ENCODE data around the gene ITFG1.
"Not testable (repeated sequence)": the region's sequence is repeated elsewhere in the genome, so short reads cannot be mapped to it uniquely, and the experiment has no call there.

The ITFG1 gene

DNA sequence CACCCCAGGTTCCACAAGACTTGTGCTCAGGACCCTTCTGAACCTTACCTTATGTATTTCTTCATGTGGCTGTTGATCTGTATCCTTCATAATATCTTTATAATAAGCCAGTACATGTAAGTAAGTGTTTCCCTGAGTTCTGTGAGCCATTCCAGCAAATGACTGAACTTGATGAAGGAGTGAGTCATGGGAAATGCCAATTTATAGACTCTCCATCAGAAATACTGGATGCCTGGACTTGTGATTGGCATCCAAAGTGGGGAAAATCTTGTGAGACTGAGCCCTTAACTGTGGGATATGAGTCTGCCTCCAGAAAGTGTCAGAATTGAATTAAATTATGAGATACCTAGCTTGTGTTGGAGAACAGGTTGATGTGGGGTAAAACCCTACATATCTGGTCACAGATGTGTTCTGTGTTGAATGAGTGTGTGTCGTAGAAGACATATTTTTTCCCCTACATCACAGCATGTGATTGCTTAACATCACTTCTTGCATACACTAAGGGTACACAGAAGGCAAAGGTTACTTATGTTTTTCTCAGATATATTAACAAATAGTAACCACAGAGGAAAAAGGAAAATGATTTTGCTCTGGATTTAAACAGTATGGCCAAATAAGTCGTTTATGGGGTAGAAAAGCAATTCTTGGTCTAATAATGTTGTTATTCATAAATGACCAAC lies 247.0 kb downstream of the ITFG1 start:
- Histone ChIP-seq H3K9me3 (replicated peaks; ENCODE audit: low read length) (no peaks in the 10 kb centered on the region), H3K9ac (ENCODE audit: low read depth, low read length) (no peak overlapping the region), H3K4me3 (ENCODE audit: low read length) (no peak overlapping the region), H3K36me3 (ENCODE audit: insufficient read depth, low read length) (peaks cover 9% of the 10 kb centered on the region), H3K4me2 (ENCODE audit: low read length) (no peak overlapping the region), H3K4me1 (ENCODE audit: control insufficient read depth, insufficient read depth, low read length) (no peaks in the 10 kb centered on the region), H3K27me3 (ENCODE audit: control insufficient read depth, insufficient read depth, low read length) (no peaks in the 10 kb centered on the region)

DNA sequence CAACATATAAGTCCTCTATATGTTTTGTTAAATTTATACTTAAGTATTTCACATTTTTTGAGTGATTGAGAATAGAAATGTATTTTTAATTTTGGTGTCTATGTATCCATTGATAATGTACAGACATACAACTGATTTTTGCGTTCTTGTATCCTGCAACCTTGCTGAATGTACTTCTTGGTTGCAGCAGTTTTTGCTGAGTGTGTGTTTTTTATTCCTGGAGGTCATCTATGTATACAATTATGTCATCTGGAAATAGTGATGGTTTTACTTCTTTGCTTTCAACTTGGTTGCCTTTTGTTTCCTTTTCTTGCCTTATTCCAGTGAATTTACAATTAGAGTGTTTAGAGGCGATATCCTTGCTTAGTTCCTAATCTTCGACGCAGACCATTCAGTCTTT lies 249.6 kb downstream of the ITFG1 start:
- no peaks in the 10 kb centered on the region for H3K9me3 ChIP-seq (replicated peaks; ENCODE audit: low read length)
- H3K4me2 ChIP-seq (ENCODE audit: low read length): no peak overlapping the region
- no peak overlapping the region for H3K4me3 ChIP-seq (ENCODE audit: low read length)
- no peaks in the 10 kb centered on the region for H3K27me3 ChIP-seq (ENCODE audit: control insufficient read depth, insufficient read depth, low read length)
- no peak overlapping the region for H3K9ac ChIP-seq (ENCODE audit: low read depth, low read length)
- no peaks in the 10 kb centered on the region for H3K4me1 ChIP-seq (ENCODE audit: control insufficient read depth, insufficient read depth, low read length)
- H3K36me3 ChIP-seq (ENCODE audit: insufficient read depth, low read length): peaks cover 3% of the 10 kb centered on the region

DNA sequence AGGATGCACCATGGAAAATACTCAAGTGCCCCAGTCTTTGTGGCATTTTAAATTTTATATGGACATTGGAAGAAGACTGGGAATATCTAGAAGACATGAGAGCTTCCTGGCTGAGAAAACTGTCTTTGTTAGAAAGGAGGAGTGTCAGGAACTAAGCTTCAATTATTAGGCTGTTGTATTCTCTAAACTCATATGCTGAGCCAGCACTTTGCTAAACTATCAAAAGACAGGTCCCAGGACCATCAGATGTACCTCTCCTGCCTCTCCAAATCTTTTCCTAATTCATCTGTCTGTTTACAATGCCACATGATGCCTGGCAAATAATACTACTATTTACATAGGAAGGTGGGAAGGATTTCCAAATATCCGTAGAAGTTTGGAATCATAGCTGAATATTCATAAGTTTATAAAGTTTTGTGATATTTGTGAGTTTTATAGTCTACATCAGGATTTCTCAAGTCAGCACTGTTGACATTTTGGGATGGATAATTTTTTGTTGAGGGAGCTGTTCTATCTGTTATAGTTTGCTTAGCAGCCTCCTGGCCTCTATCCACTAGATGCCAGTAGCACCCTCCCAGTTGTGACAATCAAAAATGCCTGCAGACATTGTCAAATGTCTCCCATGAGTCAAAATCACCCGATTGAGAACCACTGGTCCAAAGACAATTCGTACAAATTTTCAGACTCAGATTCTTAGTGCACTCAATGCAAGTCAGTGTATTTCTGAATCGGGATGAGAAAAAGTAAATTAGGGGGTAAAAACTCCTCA lies 255.9 kb downstream of the ITFG1 start:
- Histone ChIP-seq H3K4me1 (ENCODE audit: control insufficient read depth, insufficient read depth, low read length) (no peaks in the 10 kb centered on the region), H3K36me3 (ENCODE audit: insufficient read depth, low read length) (no peaks in the 10 kb centered on the region), H3K4me2 (ENCODE audit: low read length) (no peak overlapping the region), H3K27me3 (ENCODE audit: control insufficient read depth, insufficient read depth, low read length) (no peaks in the 10 kb centered on the region), H3K9ac (ENCODE audit: low read depth, low read length) (no peak overlapping the region), H3K4me3 (ENCODE audit: low read length) (no peak overlapping the region), H3K9me3 (replicated peaks; ENCODE audit: low read length) (no peaks in the 10 kb centered on the region)

DNA sequence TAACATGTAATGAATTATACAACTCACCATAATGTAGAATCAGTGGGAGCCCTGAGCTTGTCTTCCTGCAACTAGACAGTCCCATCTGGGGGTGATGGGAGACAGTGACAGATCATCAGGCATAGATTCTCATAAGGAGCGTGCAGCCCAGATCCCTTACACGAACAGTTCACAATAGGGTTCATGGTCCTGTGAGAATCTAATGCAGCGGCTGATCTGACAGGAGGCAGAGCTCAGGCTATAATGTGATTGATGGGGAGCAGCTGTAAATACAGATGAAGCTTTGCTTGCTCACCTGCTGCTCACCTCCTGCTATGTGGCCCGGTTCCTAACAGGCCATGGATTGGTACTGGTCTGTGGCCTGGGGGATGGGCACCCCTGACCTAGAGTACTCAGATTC lies 257.4 kb downstream of the ITFG1 start:
- H3K27me3 ChIP-seq (ENCODE audit: control insufficient read depth, insufficient read depth, low read length); H3K4me2 ChIP-seq (ENCODE audit: low read length); H3K4me1 ChIP-seq (ENCODE audit: control insufficient read depth, insufficient read depth, low read length); H3K4me3 ChIP-seq (ENCODE audit: low read length); H3K9ac ChIP-seq (ENCODE audit: low read depth, low read length); H3K9me3 ChIP-seq (replicated peaks; ENCODE audit: low read length); H3K36me3 ChIP-seq (ENCODE audit: insufficient read depth, low read length): not testable (repeated sequence)

DNA sequence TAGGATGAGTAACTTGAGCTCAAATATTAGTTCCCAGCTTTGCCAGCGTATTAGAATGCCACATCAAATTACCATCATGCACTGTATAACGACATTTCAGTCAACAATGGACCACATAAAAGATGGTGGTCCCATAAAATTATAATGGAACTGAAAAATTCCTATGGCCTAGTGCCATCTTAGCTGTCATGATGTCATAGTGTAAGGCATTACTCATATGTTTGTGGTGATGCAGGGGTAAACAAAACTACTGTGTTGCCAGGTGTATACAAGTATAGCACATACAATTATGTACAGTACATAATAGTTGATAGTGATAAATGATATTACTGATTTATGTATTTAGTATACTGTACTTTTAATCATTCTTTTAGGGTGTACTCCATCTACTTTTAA lies 262.7 kb downstream of the ITFG1 start:
- Histone ChIP-seq H3K36me3 (ENCODE audit: insufficient read depth, low read length) (no peaks in the 10 kb centered on the region), H3K4me2 (ENCODE audit: low read length) (no peak overlapping the region), H3K27me3 (ENCODE audit: control insufficient read depth, insufficient read depth, low read length) (no peaks in the 10 kb centered on the region), H3K4me1 (ENCODE audit: control insufficient read depth, insufficient read depth, low read length) (peaks cover 4% of the 10 kb centered on the region), H3K9me3 (replicated peaks; ENCODE audit: low read length) (no peaks in the 10 kb centered on the region), H3K9ac (ENCODE audit: low read depth, low read length) (no peak overlapping the region), H3K4me3 (ENCODE audit: low read length) (no peak overlapping the region)

DNA sequence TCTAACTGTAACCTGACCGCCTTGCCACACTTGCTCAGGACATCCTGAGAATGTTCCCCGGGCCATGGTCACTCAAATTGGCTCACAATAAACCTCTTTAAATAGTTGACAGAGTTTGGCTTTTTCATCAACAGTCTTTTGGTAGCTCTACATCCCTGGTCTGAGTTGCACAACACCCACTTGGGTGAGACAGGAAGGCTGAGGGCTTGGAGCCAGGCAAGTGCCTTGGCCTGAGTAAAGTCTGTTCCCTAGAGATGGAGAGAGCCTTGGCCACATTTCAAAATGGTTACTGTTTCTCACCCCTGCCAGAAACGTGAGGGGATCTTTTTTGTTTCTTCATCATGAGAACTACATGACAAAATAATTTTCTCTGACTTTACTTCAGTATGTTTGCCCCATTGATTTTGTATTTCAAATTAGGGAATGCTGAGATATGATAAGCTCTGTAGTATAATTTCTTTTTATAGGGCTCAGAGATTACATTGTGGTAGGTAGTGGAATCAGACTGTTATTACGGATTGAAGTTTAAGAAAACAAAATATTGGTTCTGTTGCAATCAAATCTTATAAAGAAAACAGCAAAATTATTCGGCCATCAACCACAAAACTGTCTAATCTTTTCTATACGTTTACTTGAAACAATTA lies 263.2 kb downstream of the ITFG1 start:
- no peaks in the 10 kb centered on the region for H3K27me3 ChIP-seq (ENCODE audit: control insufficient read depth, insufficient read depth, low read length)
- no peak overlapping the region for H3K4me3 ChIP-seq (ENCODE audit: low read length)
- H3K4me2 ChIP-seq (ENCODE audit: low read length): no peak overlapping the region
- H3K9me3 ChIP-seq (replicated peaks; ENCODE audit: low read length): no peaks in the 10 kb centered on the region
- no peaks in the 10 kb centered on the region for H3K36me3 ChIP-seq (ENCODE audit: insufficient read depth, low read length)
- no peak overlapping the region for H3K9ac ChIP-seq (ENCODE audit: low read depth, low read length)
- peaks cover 4% of the 10 kb centered on the region for H3K4me1 ChIP-seq (ENCODE audit: control insufficient read depth, insufficient read depth, low read length)

DNA sequence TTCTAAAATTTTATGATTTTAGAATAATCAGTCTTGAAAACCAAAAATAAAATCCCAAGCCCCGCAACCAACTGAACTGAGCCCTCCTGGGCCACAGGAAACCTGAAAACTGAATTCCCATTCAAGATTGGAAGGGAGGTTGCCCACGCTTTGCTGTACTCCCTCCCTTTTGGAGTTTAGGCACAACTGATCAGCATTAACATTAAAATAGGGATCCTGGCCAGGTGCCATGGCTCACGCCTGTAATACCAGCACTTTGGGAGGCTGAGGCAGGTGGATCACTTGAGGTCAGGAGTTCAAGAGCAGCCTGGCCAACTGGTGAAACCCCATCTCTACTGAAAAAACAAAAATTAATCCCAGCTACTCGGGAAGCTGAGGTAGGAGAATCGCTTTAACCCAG lies 264.4 kb downstream of the ITFG1 start:
- H3K4me1 ChIP-seq (ENCODE audit: control insufficient read depth, insufficient read depth, low read length): peaks cover 4% of the 10 kb centered on the region
- no peak overlapping the region for H3K4me3 ChIP-seq (ENCODE audit: low read length)
- H3K27me3 ChIP-seq (ENCODE audit: control insufficient read depth, insufficient read depth, low read length): no peaks in the 10 kb centered on the region
- no peaks in the 10 kb centered on the region for H3K36me3 ChIP-seq (ENCODE audit: insufficient read depth, low read length)
- H3K9ac ChIP-seq (ENCODE audit: low read depth, low read length): no peak overlapping the region
- H3K9me3 ChIP-seq (replicated peaks; ENCODE audit: low read length): no peaks in the 10 kb centered on the region
- no peak overlapping the region for H3K4me2 ChIP-seq (ENCODE audit: low read length)

DNA sequence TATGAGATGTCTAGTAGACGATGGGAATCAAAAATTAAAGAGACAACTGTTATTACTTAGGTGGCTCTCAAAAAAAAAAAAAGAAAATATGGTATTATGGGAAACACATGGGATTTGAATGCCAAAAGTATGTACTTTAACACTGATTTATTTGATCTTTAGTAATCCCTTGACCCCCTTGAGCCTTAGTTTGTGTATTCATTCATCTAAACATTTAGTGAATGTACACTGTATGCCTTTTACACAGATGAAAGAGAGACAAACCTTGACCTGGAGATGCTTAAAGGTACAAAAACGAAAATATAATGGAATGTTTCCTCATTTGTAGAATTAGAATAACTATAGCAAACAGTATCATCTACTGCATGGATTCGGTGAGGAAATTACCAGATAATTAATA lies 278.5 kb downstream of the ITFG1 start:
- Histone ChIP-seq H3K9ac (ENCODE audit: low read depth, low read length) (no peak overlapping the region), H3K4me3 (ENCODE audit: low read length) (no peak overlapping the region), H3K36me3 (ENCODE audit: insufficient read depth, low read length) (no peaks in the 10 kb centered on the region), H3K9me3 (replicated peaks; ENCODE audit: low read length) (no peaks in the 10 kb centered on the region), H3K4me2 (ENCODE audit: low read length) (no peak overlapping the region), H3K27me3 (ENCODE audit: control insufficient read depth, insufficient read depth, low read length) (no peaks in the 10 kb centered on the region), H3K4me1 (ENCODE audit: control insufficient read depth, insufficient read depth, low read length) (no peaks in the 10 kb centered on the region)

DNA sequence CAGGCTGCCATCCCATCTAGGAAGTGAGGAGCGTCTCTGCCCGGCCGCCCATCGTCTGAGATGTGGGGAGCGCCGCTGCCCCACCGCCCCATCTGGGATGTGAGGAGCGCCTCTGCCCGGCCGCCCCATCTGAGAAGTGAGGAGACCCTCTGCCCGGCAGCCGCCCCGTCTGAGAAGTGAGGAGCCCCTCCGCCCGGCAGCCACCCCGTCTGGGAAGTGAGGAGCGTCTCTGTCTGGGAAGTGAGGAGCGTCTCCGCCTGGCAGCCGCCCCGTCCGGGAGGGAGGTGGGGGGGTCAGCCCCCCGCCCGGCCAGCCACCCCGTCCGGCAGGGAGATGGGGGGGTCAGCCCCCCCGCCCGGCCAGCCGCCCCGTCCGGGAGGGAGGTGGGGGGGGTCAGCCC lies 279.8 kb downstream of the ITFG1 start:
- not testable (repeated sequence) for H3K36me3 ChIP-seq (ENCODE audit: insufficient read depth, low read length); H3K9ac ChIP-seq (ENCODE audit: low read depth, low read length); H3K27me3 ChIP-seq (ENCODE audit: control insufficient read depth, insufficient read depth, low read length); H3K4me1 ChIP-seq (ENCODE audit: control insufficient read depth, insufficient read depth, low read length); H3K4me3 ChIP-seq (ENCODE audit: low read length); H3K4me2 ChIP-seq (ENCODE audit: low read length); H3K9me3 ChIP-seq (replicated peaks; ENCODE audit: low read length)

DNA sequence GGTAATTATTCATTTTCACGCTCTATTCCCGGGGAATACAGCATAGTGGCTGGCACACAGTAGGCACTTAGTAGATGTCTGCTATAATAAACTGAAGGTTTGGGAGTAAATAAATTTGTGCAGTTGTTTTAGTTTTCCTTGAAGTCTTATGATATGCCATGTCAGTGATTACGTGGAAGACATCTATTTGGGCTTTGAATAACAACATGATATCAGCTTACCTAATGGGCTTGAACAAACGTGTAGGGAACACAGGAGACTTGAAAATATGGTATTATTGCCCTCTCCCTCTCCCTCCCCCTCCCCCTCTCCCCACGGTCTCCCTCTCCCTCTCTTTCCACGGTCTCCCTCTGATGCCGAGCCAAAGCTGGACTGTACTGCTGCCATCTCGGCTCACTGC lies 280.8 kb downstream of the ITFG1 start:
- no peak overlapping the region for H3K4me3 ChIP-seq (ENCODE audit: low read length)
- H3K36me3 ChIP-seq (ENCODE audit: insufficient read depth, low read length): no peaks in the 10 kb centered on the region
- no peak overlapping the region for H3K9ac ChIP-seq (ENCODE audit: low read depth, low read length)
- H3K9me3 ChIP-seq (replicated peaks; ENCODE audit: low read length): no peaks in the 10 kb centered on the region
- no peak overlapping the region for H3K4me2 ChIP-seq (ENCODE audit: low read length)
- no peaks in the 10 kb centered on the region for H3K4me1 ChIP-seq (ENCODE audit: control insufficient read depth, insufficient read depth, low read length)
- no peaks in the 10 kb centered on the region for H3K27me3 ChIP-seq (ENCODE audit: control insufficient read depth, insufficient read depth, low read length)

DNA sequence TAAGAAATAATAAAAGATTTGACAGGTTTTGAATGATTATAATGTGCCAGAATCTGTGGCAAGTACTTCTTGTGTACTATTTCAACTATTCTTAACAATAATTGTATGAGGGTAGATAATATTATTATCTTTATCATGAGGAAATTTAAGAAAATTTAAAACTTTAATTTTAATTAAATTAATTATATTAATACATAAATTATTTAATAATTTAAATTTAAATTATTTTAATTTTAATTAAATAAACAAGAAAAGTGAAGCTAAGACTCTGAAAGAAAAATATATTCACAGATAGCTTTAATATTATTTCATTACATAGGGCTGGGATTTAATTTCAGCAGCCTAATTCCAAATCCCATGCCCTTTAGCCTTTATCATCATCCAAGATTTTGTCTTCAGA lies 285.7 kb downstream of the ITFG1 start:
- no peaks in the 10 kb centered on the region for H3K36me3 ChIP-seq (ENCODE audit: insufficient read depth, low read length)
- no peaks in the 10 kb centered on the region for H3K9me3 ChIP-seq (replicated peaks; ENCODE audit: low read length)
- H3K4me2 ChIP-seq (ENCODE audit: low read length): no peak overlapping the region
- no peaks in the 10 kb centered on the region for H3K4me1 ChIP-seq (ENCODE audit: control insufficient read depth, insufficient read depth, low read length)
- H3K4me3 ChIP-seq (ENCODE audit: low read length): no peak overlapping the region
- no peak overlapping the region for H3K9ac ChIP-seq (ENCODE audit: low read depth, low read length)
- no peaks in the 10 kb centered on the region for H3K27me3 ChIP-seq (ENCODE audit: control insufficient read depth, insufficient read depth, low read length)

Measured in skeletal muscle satellite cell (primary cell).